Nephron (organoid): ENCODE data around the gene FPR3.
"Not testable (repeated sequence)": the region's sequence is repeated elsewhere in the genome, so short reads cannot be mapped to it uniquely, and the experiment has no call there.

Experiments
- H3K27ac Mint-ChIP-seq, 3 experiments: 2 replicates each; pipeline ENCODE4 v1.8.0; 2020; ENCODE audit warnings: mixed read lengths in 3 of 3, mild to moderate bottlenecking in 2 of 3, moderate library complexity in 1 of 3
- H3K27me3 Mint-ChIP-seq: 2 replicates; pipeline ENCODE4 v1.8.0; 2021; ENCODE audit warnings: low read depth, mild to moderate bottlenecking, moderate library complexity, mixed read lengths
- H3K36me3 Mint-ChIP-seq: 2 replicates; pipeline ENCODE4 v1.8.0; 2020; ENCODE audit warnings: low read depth, mixed read lengths
- H3K4me1 Mint-ChIP-seq: 2 replicates; pipeline ENCODE4 v1.8.0; 2020; ENCODE audit warnings: mixed read lengths
- H3K4me3 Mint-ChIP-seq, 3 experiments: 2 replicates each; pipeline ENCODE4 v1.8.0; 2020; ENCODE audit warnings: mild to moderate bottlenecking in 3 of 3, mixed read lengths in 3 of 3, moderate library complexity in 2 of 3
- H3K9me3 Mint-ChIP-seq: 2 replicates; pipeline ENCODE4 v1.8.0; 2020; ENCODE audit warnings: mixed read lengths
- CTCF ChIP-seq, 3 experiments: fragments of 200-600 bp; sonication (generic); IDR thresholded peaks; one replicate each; pipeline ENCODE4 v1.5.0; 2021; ENCODE audit warnings: antibody characterized with exemption in 3 of 3; ENCODE audit not compliant: unreplicated experiment in 3 of 3

Gene FPR3

GRCh38 chr19:51800473-51801244, 5.7 kb downstream of the FPR3 start:
- Mint-ChIP-seq H3K4me1 (peaks cover 10% of the 10 kb centered on the region), H3K9me3 (peaks cover 38% of the 10 kb centered on the region), H3K36me3 (no peaks in the 10 kb centered on the region), H3K27ac (no peak overlapping the region), H3K4me3 (no peak overlapping the region), H3K27me3 (peaks cover 3% of the 10 kb centered on the region)
- TF ChIP-seq CTCF (IDR thresholded peaks at IDR 0.05; ENCODE audit: unreplicated experiment in 3 of 3): no peak

- no peak overlapping the region for H3K4me3 Mint-ChIP-seq
- no peaks in the 10 kb centered on the region for H3K36me3 Mint-ChIP-seq
- no peak overlapping the region for H3K27ac Mint-ChIP-seq
- H3K4me1 Mint-ChIP-seq: peaks cover 10% of the 10 kb centered on the region
- peaks cover 22% of the 10 kb centered on the region for H3K9me3 Mint-ChIP-seq
- H3K27me3 Mint-ChIP-seq: peaks cover 3% of the 10 kb centered on the region
- no peak for TF ChIP-seq CTCF (IDR thresholded peaks at IDR 0.05; ENCODE audit: unreplicated experiment in 3 of 3)
Observed at GRCh38 chr19:51802775-51803174, 7.8 kb downstream of the FPR3 start.

GRCh38 chr19:51803519-51803918, 8.6 kb downstream of the FPR3 start:
- TF ChIP-seq CTCF (IDR thresholded peaks at IDR 0.05; ENCODE audit: unreplicated experiment in 3 of 3): no peak
- peaks cover 3% of the 10 kb centered on the region for H3K27me3 Mint-ChIP-seq
- H3K4me3 Mint-ChIP-seq: no peak overlapping the region
- no peak overlapping the region for H3K27ac Mint-ChIP-seq
- peaks cover 10% of the 10 kb centered on the region for H3K4me1 Mint-ChIP-seq
- peaks cover 20% of the 10 kb centered on the region for H3K9me3 Mint-ChIP-seq
- no peaks in the 10 kb centered on the region for H3K36me3 Mint-ChIP-seq

GRCh38 chr19:51803967-51804366, 9.0 kb downstream of the FPR3 start:
- H3K4me1 Mint-ChIP-seq: peaks cover 10% of the 10 kb centered on the region
- H3K27ac Mint-ChIP-seq: no peak overlapping the region
- TF ChIP-seq CTCF (IDR thresholded peaks at IDR 0.05; ENCODE audit: unreplicated experiment in 3 of 3): no peak
- no peaks in the 10 kb centered on the region for H3K36me3 Mint-ChIP-seq
- H3K4me3 Mint-ChIP-seq: no peak overlapping the region
- peaks cover 20% of the 10 kb centered on the region for H3K9me3 Mint-ChIP-seq
- peaks cover 3% of the 10 kb centered on the region for H3K27me3 Mint-ChIP-seq

- H3K9me3 Mint-ChIP-seq: peaks cover 15% of the 10 kb centered on the region
- not testable (repeated sequence) for H3K27me3 Mint-ChIP-seq, H3K27ac Mint-ChIP-seq, H3K4me3 Mint-ChIP-seq, H3K4me1 Mint-ChIP-seq, H3K36me3 Mint-ChIP-seq
Observed at GRCh38 chr19:51804789-51805188, 9.8 kb downstream of the FPR3 start.

GRCh38 chr19:51805396-51805795, 10.4 kb downstream of the FPR3 start:
- H3K9me3 Mint-ChIP-seq, H3K27me3 Mint-ChIP-seq, H3K27ac Mint-ChIP-seq, H3K4me3 Mint-ChIP-seq, H3K4me1 Mint-ChIP-seq, H3K36me3 Mint-ChIP-seq: not testable (repeated sequence)

GRCh38 chr19:51806571-51806970, 11.6 kb downstream of the FPR3 start:
- H3K27me3 Mint-ChIP-seq, H3K36me3 Mint-ChIP-seq, H3K27ac Mint-ChIP-seq, H3K4me3 Mint-ChIP-seq, H3K9me3 Mint-ChIP-seq, H3K4me1 Mint-ChIP-seq: not testable (repeated sequence)
